Effector memory CD4-positive, alpha-beta T cell (primary cell): ENCODE measurements around the gene EPS15.
"Not testable (repeated sequence)": the region's sequence is repeated elsewhere in the genome, so short reads cannot be mapped to it uniquely, and the experiment has no call there.

ENCODE experiments used
- DNase-seq, 3 donors: peaks; one replicate each; pipeline ENCODE4 v3.0.0-alpha.2; 2020
- H3K27ac ChIP-seq: 2 replicates; pipeline ENCODE4 v1.7.0; 2013; ENCODE audit warnings: mild to moderate bottlenecking, low read length, moderate library complexity; ENCODE audit not compliant: insufficient read depth, poor library complexity, severe bottlenecking
- H3K27me3 ChIP-seq: replicated peaks from 2 replicates; pipeline ENCODE4 v1.7.0; 2013; ENCODE audit warnings: mild to moderate bottlenecking, low read length; ENCODE audit not compliant: insufficient read depth, control insufficient read depth, poor library complexity, severe bottlenecking
- H3K36me3 ChIP-seq: 2 replicates; pipeline ENCODE4 v1.7.0; 2013; ENCODE audit warnings: mild to moderate bottlenecking, low read length, moderate library complexity; ENCODE audit not compliant: control insufficient read depth, insufficient read depth
- H3K4me1 ChIP-seq: 2 replicates; pipeline ENCODE4 v1.7.0; 2013; ENCODE audit warnings: low read length, mild to moderate bottlenecking; ENCODE audit not compliant: control insufficient read depth, insufficient read depth, poor library complexity, severe bottlenecking
- H3K4me3 ChIP-seq: 2 replicates; pipeline ENCODE4 v1.7.0; 2013; ENCODE audit warnings: low read length, low read depth, mild to moderate bottlenecking; ENCODE audit not compliant: insufficient read depth, poor library complexity, severe bottlenecking
- H3K9me3 ChIP-seq: 2 replicates; pipeline ENCODE4 v1.7.0; 2013; ENCODE audit warnings: mild to moderate bottlenecking, low read length, moderate library complexity; ENCODE audit not compliant: control insufficient read depth

Gene EPS15

DNA sequence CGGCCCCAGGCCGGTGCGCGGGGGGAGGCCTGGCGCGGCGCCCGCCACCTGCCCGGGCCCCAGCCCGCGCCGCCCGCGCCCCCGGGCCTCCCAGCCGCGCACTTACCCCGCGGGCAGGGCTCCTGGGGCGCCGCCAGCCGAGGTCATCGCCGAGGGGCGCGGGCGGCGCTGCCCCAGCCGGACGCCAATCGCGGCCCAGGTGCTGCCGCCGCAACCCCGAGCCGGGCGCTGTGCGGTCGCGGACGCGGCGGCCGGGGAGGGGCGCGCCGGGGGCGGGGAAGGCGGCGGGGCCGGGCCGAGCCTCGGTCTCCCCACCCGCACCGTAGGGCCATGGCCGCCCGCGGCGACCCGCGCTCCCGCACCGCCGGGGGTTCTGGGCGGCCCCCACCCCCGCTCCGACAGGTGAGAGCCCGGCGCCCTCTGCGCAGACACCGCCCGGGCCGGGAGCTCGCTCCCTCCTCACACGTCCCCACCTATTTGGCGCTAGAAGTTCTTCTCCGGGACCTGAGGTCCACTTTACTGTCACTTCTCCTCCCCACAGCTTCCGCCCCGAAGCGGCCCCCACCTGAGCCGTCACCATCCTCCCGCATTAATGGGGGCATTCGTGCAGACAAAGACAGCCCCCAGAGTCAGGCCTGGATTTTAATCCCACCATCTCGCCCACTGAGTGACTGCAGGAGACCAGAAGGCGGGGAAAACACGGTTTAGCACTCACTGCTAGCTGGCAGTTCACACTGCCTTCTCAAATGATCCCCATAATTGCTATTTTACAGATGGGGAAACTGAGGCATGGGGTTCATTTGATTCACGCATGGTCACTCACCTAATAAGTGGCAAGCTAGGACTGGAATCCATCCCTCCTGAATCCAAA, 188.5 kb downstream of the EPS15 start, which contains the start of gene TTC39A:
Gene TTC39A (minus strand): TSS at position 232 of the 871 bp plus-strand sequence. CDS start 85 bp downstream, at position 147.
- Histone ChIP-seq H3K9me3 (no peaks in the 10 kb centered on the region), H3K27me3 (peaks cover 10% of the 10 kb centered on the region), H3K27ac (no peak within 1 kb of the TSS), H3K36me3 (no peaks in the 10 kb centered on the region), H3K4me3 (peak within 1 kb of the TSS; percentile 22), H3K4me1 (no peaks in the 10 kb centered on the region)
- no peak for DNase-seq

GRCh38 chr1:51329443-51330325, 189.4 kb downstream of the EPS15 start:
- Histone ChIP-seq H3K27ac (no peak overlapping the region), H3K4me1 (no peaks in the 10 kb centered on the region), H3K27me3 (peaks cover 10% of the 10 kb centered on the region), H3K4me3 (no peak overlapping the region), H3K36me3 (no peaks in the 10 kb centered on the region), H3K9me3 (no peaks in the 10 kb centered on the region)
- DNase-seq: no peak

- peaks cover 10% of the 10 kb centered on the region for H3K27me3 ChIP-seq
- DNase-seq: no peak
- H3K27ac ChIP-seq: no peak overlapping the region
- H3K36me3 ChIP-seq: no peaks in the 10 kb centered on the region
- H3K4me3 ChIP-seq: no peak overlapping the region
- H3K9me3 ChIP-seq: no peaks in the 10 kb centered on the region
- no peaks in the 10 kb centered on the region for H3K4me1 ChIP-seq
Observed at GRCh38 chr1:51328926-51329325, 190.1 kb downstream of the EPS15 start.

DNA sequence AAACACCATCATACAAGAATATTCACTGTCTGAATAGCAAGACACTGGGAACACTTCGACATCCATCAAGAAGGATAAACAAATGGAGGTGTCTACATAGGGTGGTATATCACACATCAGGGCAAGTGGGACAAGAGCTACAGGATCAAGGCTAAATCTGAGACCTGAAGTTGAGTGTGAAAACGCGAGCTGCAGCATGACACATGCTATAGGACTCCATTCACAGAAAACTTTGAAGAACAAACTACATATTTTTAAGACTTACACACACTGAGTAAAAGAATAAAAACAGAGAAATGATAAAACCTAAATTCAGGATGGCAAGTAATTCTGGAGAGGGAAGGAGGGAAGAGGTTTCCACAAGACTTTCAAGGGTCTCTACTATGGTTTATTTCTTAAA, 190.8 kb downstream of the EPS15 start:
- Histone ChIP-seq H3K27me3 (peaks cover 10% of the 10 kb centered on the region), H3K4me3 (no peak overlapping the region), H3K4me1 (no peaks in the 10 kb centered on the region), H3K9me3 (no peaks in the 10 kb centered on the region), H3K36me3 (no peaks in the 10 kb centered on the region), H3K27ac (no peak overlapping the region)
- no peak for DNase-seq

DNA sequence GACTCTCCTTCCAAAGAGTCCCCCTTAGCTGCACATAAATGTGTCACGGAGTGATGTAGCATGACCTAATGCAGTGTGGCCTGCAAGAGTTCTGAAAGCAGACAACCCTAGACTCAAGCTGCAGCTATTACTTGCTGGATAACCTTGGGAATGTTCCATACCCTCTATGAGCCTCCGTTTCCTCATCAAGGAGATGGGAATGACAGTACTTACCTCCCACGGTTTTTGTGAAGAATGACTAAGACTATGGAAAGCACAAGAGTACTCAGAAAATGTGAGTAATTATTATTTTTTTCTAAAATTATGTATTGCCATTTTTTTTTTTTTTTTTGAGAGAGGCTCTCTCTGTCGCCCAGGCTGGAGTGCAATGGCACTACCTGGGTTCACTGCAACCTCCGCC, 191.7 kb downstream of the EPS15 start:
- Histone ChIP-seq H3K4me3 (no peak overlapping the region), H3K9me3 (no peaks in the 10 kb centered on the region), H3K27ac (no peak overlapping the region), H3K36me3 (no peaks in the 10 kb centered on the region), H3K27me3 (peaks cover 10% of the 10 kb centered on the region), H3K4me1 (no peaks in the 10 kb centered on the region)
- no peak for DNase-seq

GRCh38 chr1:51326839-51327238, 192.2 kb downstream of the EPS15 start:
- peaks cover 10% of the 10 kb centered on the region for H3K27me3 ChIP-seq
- no peaks in the 10 kb centered on the region for H3K36me3 ChIP-seq
- H3K27ac ChIP-seq: no peak overlapping the region
- H3K4me3 ChIP-seq: no peak overlapping the region
- DNase-seq: no peak
- H3K4me1 ChIP-seq: no peaks in the 10 kb centered on the region
- no peaks in the 10 kb centered on the region for H3K9me3 ChIP-seq

GRCh38 chr1:51325878-51326755, 192.9 kb downstream of the EPS15 start:
- H3K27me3 ChIP-seq: peaks cover 6% of the 10 kb centered on the region
- DNase-seq: no peak
- H3K36me3 ChIP-seq: no peaks in the 10 kb centered on the region
- no peaks in the 10 kb centered on the region for H3K9me3 ChIP-seq
- no peak overlapping the region for H3K27ac ChIP-seq
- no peak overlapping the region for H3K4me3 ChIP-seq
- H3K4me1 ChIP-seq: no peaks in the 10 kb centered on the region

DNA sequence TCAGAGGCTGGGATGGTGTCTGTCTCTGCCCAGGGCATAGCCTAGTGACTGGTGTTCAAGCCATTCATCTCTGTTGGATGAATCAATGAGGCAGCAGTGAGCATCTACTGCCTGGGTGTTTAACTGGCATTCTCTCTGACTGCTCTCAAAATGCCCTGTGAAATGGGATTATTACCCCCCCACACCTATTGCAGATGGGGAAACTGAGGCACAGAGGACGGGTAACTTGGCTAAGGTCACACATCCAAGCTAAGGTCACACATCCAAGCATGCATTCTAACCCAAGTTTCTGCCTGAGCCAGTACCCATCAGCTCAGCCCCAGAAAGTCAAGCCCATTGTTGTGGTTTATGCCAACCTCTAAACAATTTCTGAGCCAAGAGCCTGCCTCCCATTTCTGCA, 193.7 kb downstream of the EPS15 start:
- Histone ChIP-seq H3K9me3 (no peaks in the 10 kb centered on the region), H3K36me3 (no peaks in the 10 kb centered on the region), H3K4me1 (no peaks in the 10 kb centered on the region)

GRCh38 chr1:51325011-51325385, 194.1 kb downstream of the EPS15 start:
- H3K36me3 ChIP-seq, H3K4me3 ChIP-seq, H3K27ac ChIP-seq, DNase-seq, H3K27me3 ChIP-seq, H3K9me3 ChIP-seq, H3K4me1 ChIP-seq: not testable (repeated sequence)

More for the DNA sequence above, 193.7 kb downstream of the EPS15 start:
- no peak for DNase-seq
- Histone ChIP-seq H3K27me3 (no peaks in the 10 kb centered on the region), H3K27ac (no peak overlapping the region), H3K4me3 (no peak overlapping the region)
